Measurements from ENCODE around the gene EFCAB11. TPM values are rescaled to one million over a fixed set of nuclear protein-coding genes. Genes with fewer than 3 reads are reported as not detected.
"Not testable (repeated sequence)": the region's sequence is repeated elsewhere in the genome, so short reads cannot be mapped to it uniquely, and the experiment has no call there.

The EFCAB11 gene
- total and polyA plus RNA-seq, 2 experiments from 2014 or later = 7.7 to 24.6 TPM

DNA sequence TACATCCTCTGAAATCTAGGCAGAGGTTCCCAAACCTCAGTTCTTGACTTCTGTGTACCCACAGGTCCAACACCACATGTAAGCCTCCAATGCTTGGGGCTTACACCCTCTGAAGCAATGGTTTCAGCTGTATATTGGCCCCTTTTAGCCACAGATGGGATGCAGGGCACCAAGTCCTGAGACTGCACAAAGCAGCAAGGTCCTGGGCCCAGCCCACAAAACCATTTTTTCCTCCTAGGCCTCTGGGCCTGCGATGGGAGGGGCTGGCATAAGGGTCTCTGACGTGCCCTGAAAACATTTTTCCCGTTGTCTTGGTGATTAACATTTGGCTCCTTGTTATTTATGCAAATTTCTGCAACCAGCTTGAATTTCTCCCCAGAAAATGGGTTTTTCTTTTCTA is 80.4 kb downstream of the EFCAB11 start:
- ATAC-seq; H3K27me3 ChIP-seq (ENCODE audit: insufficient read depth); H3K27ac ChIP-seq (ENCODE audit: low read depth); H3K4me1 Mint-ChIP-seq; H3K36me3 ChIP-seq (ENCODE audit: insufficient read depth); H3K27ac Mint-ChIP-seq; H3K79me2 ChIP-seq (replicated peaks; ENCODE audit: insufficient read depth); H3K9me2 ChIP-seq (ENCODE audit: insufficient read depth); H3K4me3 Mint-ChIP-seq; DNase-seq (ENCODE audit: low spot score); H3K27me3 Mint-ChIP-seq (ENCODE audit: insufficient read depth, low read depth, poor library complexity); H3K4me2 ChIP-seq; H3F3A ChIP-seq (replicated peaks; ENCODE audit: low read depth); H3K4me1 ChIP-seq (ENCODE audit: insufficient read depth); H4K20me1 ChIP-seq (replicated peaks; ENCODE audit: insufficient read depth); H3K4me3 ChIP-seq; H2AFZ ChIP-seq: not testable (repeated sequence)
- H3K36me3 Mint-ChIP-seq (ENCODE audit: low read depth) = peaks cover 32% of the 10 kb centered on the region
- peaks cover 37% of the 10 kb centered on the region for H3K9me3 Mint-ChIP-seq

DNA sequence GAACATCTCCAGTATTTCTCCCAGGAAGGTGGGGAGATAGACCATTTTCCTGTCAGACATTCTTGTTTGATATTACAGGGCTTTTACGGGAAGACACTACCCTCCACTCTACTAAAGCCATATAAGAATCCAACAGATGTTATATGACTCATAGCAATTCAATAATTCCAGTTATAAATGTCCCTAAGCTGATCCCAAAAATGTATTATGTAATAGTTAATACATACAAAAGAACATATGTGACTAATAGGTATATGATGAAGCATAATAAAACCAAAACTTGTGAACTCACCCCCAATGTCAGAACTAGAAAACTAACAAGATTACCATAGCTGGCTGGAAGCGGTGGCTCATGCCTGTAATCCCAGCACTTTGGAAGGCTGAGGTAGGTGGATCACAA is 84.2 kb downstream of the EFCAB11 start:
- Histone ChIP-seq H3K4me1 (ENCODE audit: insufficient read depth) (peaks cover 6% of the 10 kb centered on the region; the same call in 1 of the 2 replicates), H4K20me1 (replicated peaks; ENCODE audit: insufficient read depth) (no peaks in the 10 kb centered on the region), H2AFZ (no peak overlapping the region), H3K27ac (ENCODE audit: low read depth) (no peak overlapping the region), H3K27me3 (ENCODE audit: insufficient read depth) (no peaks in the 10 kb centered on the region), H3K79me2 (replicated peaks; ENCODE audit: insufficient read depth) (no peaks in the 10 kb centered on the region), H3K36me3 (ENCODE audit: insufficient read depth) (no peaks in the 10 kb centered on the region), H3K9me2 (ENCODE audit: insufficient read depth) (0 out of 2 replicates have a peak, but pooled peaks cover 4% of the 10 kb centered on the region), H3K4me3 (no peak overlapping the region), H3K4me2 (no peak overlapping the region), H3F3A (replicated peaks; ENCODE audit: low read depth) (no peaks in the 10 kb centered on the region)
- DNase-seq (ENCODE audit: low spot score) = no peak
- Mint-ChIP-seq H3K27me3 (ENCODE audit: insufficient read depth, low read depth, poor library complexity) (no peaks in the 10 kb centered on the region), H3K27ac (no peak overlapping the region), H3K36me3 (ENCODE audit: low read depth) (peaks cover 32% of the 10 kb centered on the region), H3K4me1 (peaks cover 3% of the 10 kb centered on the region; the same call in 2 of the 3 replicates), H3K9me3 (peaks cover 36% of the 10 kb centered on the region), H3K4me3 (no peak overlapping the region)
- ATAC-seq = no peak
- TF ChIP-seq JUNB (IDR thresholded peaks at IDR 0.05; ENCODE audit: unreplicated experiment) = no peak
- TF ChIP-seq, protein P1, sequence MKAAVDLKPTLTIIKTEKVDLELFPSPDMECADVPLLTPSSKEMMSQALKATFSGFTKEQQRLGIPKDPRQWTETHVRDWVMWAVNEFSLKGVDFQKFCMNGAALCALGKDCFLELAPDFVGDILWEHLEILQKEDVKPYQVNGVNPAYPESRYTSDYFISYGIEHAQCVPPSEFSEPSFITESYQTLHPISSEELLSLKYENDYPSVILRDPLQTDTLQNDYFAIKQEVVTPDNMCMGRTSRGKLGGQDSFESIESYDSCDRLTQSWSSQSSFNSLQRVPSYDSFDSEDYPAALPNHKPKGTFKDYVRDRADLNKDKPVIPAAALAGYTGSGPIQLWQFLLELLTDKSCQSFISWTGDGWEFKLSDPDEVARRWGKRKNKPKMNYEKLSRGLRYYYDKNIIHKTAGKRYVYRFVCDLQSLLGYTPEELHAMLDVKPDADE (IDR thresholded peaks at IDR 0.05) = no peak
- no peak for TF ChIP-seq ZNF114 (CRISPR knock-in tag; IDR thresholded peaks at IDR 0.05)
- TF ChIP-seq, protein P2, sequence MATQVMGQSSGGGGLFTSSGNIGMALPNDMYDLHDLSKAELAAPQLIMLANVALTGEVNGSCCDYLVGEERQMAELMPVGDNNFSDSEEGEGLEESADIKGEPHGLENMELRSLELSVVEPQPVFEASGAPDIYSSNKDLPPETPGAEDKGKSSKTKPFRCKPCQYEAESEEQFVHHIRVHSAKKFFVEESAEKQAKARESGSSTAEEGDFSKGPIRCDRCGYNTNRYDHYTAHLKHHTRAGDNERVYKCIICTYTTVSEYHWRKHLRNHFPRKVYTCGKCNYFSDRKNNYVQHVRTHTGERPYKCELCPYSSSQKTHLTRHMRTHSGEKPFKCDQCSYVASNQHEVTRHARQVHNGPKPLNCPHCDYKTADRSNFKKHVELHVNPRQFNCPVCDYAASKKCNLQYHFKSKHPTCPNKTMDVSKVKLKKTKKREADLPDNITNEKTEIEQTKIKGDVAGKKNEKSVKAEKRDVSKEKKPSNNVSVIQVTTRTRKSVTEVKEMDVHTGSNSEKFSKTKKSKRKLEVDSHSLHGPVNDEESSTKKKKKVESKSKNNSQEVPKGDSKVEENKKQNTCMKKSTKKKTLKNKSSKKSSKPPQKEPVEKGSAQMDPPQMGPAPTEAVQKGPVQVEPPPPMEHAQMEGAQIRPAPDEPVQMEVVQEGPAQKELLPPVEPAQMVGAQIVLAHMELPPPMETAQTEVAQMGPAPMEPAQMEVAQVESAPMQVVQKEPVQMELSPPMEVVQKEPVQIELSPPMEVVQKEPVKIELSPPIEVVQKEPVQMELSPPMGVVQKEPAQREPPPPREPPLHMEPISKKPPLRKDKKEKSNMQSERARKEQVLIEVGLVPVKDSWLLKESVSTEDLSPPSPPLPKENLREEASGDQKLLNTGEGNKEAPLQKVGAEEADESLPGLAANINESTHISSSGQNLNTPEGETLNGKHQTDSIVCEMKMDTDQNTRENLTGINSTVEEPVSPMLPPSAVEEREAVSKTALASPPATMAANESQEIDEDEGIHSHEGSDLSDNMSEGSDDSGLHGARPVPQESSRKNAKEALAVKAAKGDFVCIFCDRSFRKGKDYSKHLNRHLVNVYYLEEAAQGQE (IDR thresholded peaks at IDR 0.05; ENCODE audit: unreplicated experiment) = no peak
- no peak for TF ChIP-seq CREB1 (CRISPR knock-in tag; IDR thresholded peaks at IDR 0.05; ENCODE audit: low read depth)
- TF ChIP-seq, protein P3, sequence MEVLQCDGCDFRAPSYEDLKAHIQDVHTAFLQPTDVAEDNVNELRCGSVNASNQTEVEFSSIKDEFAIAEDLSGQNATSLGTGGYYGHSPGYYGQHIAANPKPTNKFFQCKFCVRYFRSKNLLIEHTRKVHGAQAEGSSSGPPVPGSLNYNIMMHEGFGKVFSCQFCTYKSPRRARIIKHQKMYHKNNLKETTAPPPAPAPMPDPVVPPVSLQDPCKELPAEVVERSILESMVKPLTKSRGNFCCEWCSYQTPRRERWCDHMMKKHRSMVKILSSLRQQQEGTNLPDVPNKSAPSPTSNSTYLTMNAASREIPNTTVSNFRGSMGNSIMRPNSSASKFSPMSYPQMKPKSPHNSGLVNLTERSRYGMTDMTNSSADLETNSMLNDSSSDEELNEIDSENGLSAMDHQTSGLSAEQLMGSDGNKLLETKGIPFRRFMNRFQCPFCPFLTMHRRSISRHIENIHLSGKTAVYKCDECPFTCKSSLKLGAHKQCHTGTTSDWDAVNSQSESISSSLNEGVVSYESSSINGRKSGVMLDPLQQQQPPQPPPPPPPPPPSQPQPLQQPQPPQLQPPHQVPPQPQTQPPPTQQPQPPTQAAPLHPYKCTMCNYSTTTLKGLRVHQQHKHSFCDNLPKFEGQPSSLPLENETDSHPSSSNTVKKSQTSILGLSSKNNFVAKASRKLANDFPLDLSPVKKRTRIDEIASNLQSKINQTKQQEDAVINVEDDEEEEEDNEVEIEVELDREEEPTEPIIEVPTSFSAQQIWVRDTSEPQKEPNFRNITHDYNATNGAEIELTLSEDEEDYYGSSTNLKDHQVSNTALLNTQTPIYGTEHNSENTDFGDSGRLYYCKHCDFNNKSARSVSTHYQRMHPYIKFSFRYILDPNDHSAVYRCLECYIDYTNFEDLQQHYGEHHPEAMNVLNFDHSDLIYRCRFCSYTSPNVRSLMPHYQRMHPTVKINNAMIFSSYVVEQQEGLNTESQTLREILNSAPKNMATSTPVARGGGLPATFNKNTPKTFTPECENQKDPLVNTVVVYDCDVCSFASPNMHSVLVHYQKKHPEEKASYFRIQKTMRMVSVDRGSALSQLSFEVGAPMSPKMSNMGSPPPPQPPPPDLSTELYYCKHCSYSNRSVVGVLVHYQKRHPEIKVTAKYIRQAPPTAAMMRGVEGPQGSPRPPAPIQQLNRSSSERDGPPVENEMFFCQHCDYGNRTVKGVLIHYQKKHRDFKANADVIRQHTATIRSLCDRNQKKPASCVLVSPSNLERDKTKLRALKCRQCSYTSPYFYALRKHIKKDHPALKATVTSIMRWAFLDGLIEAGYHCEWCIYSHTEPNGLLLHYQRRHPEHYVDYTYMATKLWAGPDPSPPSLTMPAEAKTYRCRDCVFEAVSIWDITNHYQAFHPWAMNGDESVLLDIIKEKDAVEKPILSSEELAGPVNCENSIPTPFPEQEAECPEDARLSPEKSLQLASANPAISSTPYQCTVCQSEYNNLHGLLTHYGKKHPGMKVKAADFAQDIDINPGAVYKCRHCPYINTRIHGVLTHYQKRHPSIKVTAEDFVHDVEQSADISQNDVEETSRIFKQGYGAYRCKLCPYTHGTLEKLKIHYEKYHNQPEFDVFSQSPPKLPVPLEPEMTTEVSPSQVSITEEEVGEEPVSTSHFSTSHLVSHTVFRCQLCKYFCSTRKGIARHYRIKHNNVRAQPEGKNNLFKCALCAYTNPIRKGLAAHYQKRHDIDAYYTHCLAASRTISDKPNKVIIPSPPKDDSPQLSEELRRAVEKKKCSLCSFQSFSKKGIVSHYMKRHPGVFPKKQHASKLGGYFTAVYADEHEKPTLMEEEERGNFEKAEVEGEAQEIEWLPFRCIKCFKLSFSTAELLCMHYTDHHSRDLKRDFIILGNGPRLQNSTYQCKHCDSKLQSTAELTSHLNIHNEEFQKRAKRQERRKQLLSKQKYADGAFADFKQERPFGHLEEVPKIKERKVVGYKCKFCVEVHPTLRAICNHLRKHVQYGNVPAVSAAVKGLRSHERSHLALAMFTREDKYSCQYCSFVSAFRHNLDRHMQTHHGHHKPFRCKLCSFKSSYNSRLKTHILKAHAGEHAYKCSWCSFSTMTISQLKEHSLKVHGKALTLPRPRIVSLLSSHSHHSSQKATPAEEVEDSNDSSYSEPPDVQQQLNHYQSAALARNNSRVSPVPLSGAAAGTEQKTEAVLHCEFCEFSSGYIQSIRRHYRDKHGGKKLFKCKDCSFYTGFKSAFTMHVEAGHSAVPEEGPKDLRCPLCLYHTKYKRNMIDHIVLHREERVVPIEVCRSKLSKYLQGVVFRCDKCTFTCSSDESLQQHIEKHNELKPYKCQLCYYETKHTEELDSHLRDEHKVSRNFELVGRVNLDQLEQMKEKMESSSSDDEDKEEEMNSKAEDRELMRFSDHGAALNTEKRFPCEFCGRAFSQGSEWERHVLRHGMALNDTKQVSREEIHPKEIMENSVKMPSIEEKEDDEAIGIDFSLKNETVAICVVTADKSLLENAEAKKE (CRISPR knock-in tag; IDR thresholded peaks at IDR 0.05) = no peak
- no peak for TF ChIP-seq ZNF331 (CRISPR knock-in tag; IDR thresholded peaks at IDR 0.05; ENCODE audit: low read depth)
- TF ChIP-seq, protein P4, sequence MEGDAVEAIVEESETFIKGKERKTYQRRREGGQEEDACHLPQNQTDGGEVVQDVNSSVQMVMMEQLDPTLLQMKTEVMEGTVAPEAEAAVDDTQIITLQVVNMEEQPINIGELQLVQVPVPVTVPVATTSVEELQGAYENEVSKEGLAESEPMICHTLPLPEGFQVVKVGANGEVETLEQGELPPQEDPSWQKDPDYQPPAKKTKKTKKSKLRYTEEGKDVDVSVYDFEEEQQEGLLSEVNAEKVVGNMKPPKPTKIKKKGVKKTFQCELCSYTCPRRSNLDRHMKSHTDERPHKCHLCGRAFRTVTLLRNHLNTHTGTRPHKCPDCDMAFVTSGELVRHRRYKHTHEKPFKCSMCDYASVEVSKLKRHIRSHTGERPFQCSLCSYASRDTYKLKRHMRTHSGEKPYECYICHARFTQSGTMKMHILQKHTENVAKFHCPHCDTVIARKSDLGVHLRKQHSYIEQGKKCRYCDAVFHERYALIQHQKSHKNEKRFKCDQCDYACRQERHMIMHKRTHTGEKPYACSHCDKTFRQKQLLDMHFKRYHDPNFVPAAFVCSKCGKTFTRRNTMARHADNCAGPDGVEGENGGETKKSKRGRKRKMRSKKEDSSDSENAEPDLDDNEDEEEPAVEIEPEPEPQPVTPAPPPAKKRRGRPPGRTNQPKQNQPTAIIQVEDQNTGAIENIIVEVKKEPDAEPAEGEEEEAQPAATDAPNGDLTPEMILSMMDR (conservative IDR thresholded peaks at IDR 0.05; ENCODE audit: low read depth in 2 of 2) = no peak
- no peak for TF ChIP-seq STAT1 (IDR thresholded peaks at IDR 0.05; ENCODE audit: unreplicated experiment)
- TF ChIP-seq EZH2 (IDR thresholded peaks at IDR 0.05; ENCODE audit: low read depth, unreplicated experiment) = no peak

Data from GM23338 (cell line).